IMR-90 (cell line): ENCODE data around the gene FBXL7.

Experiments
- BHLHE40 ChIP-seq: fragments of 150-350 bp; IDR thresholded peaks from 2 replicates; pipeline ENCODE4 v1.6.1; 2016; ENCODE audit warnings: mild to moderate bottlenecking, low read depth, low read length
- CHD1 ChIP-seq: IDR thresholded peaks from 2 replicates; pipeline ENCODE4 v1.6.1; 2012; ENCODE audit warnings: low read depth, low read length, improper control_type of control experiment
- FOS ChIP-seq: fragments of 150-350 bp; IDR thresholded peaks from 2 replicates; pipeline ENCODE4 v1.6.1; 2016; ENCODE audit warnings: low read depth, low read length
- MAFK ChIP-seq: IDR thresholded peaks from 2 replicates; pipeline ENCODE4 v1.6.1; 2012; ENCODE audit warnings: low read depth, low read length, improper control_type of control experiment
- MAZ ChIP-seq: IDR thresholded peaks from 2 replicates; pipeline ENCODE4 v1.6.1; 2012; ENCODE audit warnings: low read depth, mild to moderate bottlenecking, low read length, improper control_type of control experiment, moderate library complexity, borderline replicate concordance
- POLR2A ChIP-seq: IDR thresholded peaks from 2 replicates; pipeline ENCODE4 v1.6.1; 2012; ENCODE audit warnings: mild to moderate bottlenecking, low read depth, low read length
- RAD21 ChIP-seq: IDR thresholded peaks from 2 replicates; pipeline ENCODE4 v1.6.1; 2012; ENCODE audit warnings: low read length, improper control_type of control experiment
- RCOR1 ChIP-seq: IDR thresholded peaks from 2 replicates; pipeline ENCODE4 v1.6.1; 2012; ENCODE audit warnings: mild to moderate bottlenecking, low read length, improper control_type of control experiment; ENCODE audit not compliant: insufficient replicate concordance
- RFX5 ChIP-seq: IDR thresholded peaks from 2 replicates; pipeline ENCODE4 v1.8.0; 2012; ENCODE audit warnings: low read depth, mild to moderate bottlenecking, low read length, moderate library complexity
- SMC3 ChIP-seq: fragments of 150-350 bp; IDR thresholded peaks from 2 replicates; pipeline ENCODE4 v1.6.1; 2016; ENCODE audit warnings: low read depth, mild to moderate bottlenecking, antibody characterized with exemption, low read length, moderate library complexity
- TF ChIP-seq, protein P1 (sequence below): conservative IDR thresholded peaks from 2 replicates; pipeline ENCODE4 v1.5.1; 2012; ENCODE audit warnings: mild to moderate bottlenecking, low read depth, low read length, improper control_type of control experiment
- TF ChIP-seq, protein P2 (sequence below): fragments of 150-350 bp; IDR thresholded peaks from 2 replicates; pipeline ENCODE4 v1.6.1; 2017; ENCODE audit warnings: mild to moderate bottlenecking, antibody characterized with exemption, low read length, low read depth

DNA sequence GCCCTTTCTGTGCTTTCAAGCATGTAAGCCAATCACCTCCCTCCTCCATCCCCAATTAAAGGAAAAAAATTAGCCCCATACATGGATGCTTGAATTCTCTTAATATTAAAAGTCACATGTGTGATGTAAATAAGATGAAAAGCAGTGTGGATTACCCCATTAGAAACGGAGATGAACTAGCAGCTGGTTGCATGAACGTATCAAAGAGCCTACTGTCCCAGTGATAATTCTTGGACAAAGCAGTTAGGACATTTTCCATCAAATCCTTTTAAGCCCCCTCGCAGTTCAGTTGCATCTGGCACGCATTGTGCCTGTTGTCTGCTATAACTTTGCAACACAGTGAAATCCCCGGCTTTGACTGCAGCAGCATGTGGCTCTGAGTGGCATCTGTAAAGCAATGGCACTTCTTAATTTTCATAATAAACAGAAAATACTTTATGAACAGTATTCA is 285.6 kb downstream of the FBXL7 start:
- TF ChIP-seq, protein P1, sequence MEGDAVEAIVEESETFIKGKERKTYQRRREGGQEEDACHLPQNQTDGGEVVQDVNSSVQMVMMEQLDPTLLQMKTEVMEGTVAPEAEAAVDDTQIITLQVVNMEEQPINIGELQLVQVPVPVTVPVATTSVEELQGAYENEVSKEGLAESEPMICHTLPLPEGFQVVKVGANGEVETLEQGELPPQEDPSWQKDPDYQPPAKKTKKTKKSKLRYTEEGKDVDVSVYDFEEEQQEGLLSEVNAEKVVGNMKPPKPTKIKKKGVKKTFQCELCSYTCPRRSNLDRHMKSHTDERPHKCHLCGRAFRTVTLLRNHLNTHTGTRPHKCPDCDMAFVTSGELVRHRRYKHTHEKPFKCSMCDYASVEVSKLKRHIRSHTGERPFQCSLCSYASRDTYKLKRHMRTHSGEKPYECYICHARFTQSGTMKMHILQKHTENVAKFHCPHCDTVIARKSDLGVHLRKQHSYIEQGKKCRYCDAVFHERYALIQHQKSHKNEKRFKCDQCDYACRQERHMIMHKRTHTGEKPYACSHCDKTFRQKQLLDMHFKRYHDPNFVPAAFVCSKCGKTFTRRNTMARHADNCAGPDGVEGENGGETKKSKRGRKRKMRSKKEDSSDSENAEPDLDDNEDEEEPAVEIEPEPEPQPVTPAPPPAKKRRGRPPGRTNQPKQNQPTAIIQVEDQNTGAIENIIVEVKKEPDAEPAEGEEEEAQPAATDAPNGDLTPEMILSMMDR, result no peak
- TF ChIP-seq POLR2A (no peak), MAFK (no peak), RCOR1 (no peak), FOS (no peak), BHLHE40 (no peak), RFX5 (no peak), CHD1 (no peak), SMC3 (no peak), MAZ (no peak), RAD21 (no peak)
- TF ChIP-seq, protein P2, sequence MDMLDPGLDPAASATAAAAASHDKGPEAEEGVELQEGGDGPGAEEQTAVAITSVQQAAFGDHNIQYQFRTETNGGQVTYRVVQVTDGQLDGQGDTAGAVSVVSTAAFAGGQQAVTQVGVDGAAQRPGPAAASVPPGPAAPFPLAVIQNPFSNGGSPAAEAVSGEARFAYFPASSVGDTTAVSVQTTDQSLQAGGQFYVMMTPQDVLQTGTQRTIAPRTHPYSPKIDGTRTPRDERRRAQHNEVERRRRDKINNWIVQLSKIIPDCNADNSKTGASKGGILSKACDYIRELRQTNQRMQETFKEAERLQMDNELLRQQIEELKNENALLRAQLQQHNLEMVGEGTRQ, result no peak
